Astrocyte (in vitro differentiated cells and primary cell): Measurements from ENCODE around the gene ASF1B. TPM values are rescaled to one million over a fixed set of nuclear protein-coding genes. Genes with fewer than 3 reads are reported as not detected.

ENCODE experiments used
- DNase-seq: peaks from one replicate; pipeline ENCODE4 v3.0.0-alpha.2; 2010; ENCODE audit warnings: low read depth
- FAIRE-seq: peaks from 2 replicates; lab custom pipeline; 2011; peaks lifted over from hg19 to GRCh38; lab: Jason Lieb, UNC
- H2AFZ ChIP-seq: 2 replicates; pipeline ENCODE4 v1.6.0; 2012; ENCODE audit warnings: low read depth, low read length, inconsistent platforms
- H3K27ac ChIP-seq: 2 replicates; pipeline ENCODE4 v1.5.1; 2011; ENCODE audit warnings: low read depth, low read length, inconsistent platforms
- H3K27me3 ChIP-seq: 2 replicates; pipeline ENCODE4 v1.6.0; 2011; ENCODE audit warnings: low read length, inconsistent platforms; ENCODE audit not compliant: insufficient read depth
- H3K36me3 ChIP-seq: 2 replicates; pipeline ENCODE4 v1.5.1; 2011; ENCODE audit warnings: low read length, inconsistent platforms; ENCODE audit not compliant: insufficient read depth
- H3K4me1 ChIP-seq: 2 replicates; pipeline ENCODE4 v1.5.1; 2011; ENCODE audit warnings: low read length, inconsistent platforms; ENCODE audit not compliant: insufficient read depth
- H3K4me2 ChIP-seq: 2 replicates; pipeline ENCODE4 v1.6.0; 2012; ENCODE audit warnings: low read length, inconsistent platforms
- H3K4me3 ChIP-seq: 2 replicates; pipeline ENCODE4 v1.5.1; 2011; ENCODE audit warnings: low read depth, mild to moderate bottlenecking, low read length, inconsistent platforms; ENCODE audit not compliant: insufficient read depth
- H3K79me2 ChIP-seq: 2 replicates; pipeline ENCODE4 v1.6.0; 2012; ENCODE audit warnings: mild to moderate bottlenecking, low read length, inconsistent platforms; ENCODE audit not compliant: insufficient read depth
- H3K9ac ChIP-seq: 2 replicates; pipeline ENCODE4 v1.6.0; 2012; ENCODE audit warnings: mild to moderate bottlenecking, low read length, inconsistent platforms
- H3K9me3 ChIP-seq: 2 replicates; pipeline ENCODE4 v1.5.1; 2012; ENCODE audit warnings: low read depth, mild to moderate bottlenecking, low read length, inconsistent platforms; ENCODE audit not compliant: insufficient read depth
- H4K20me1 ChIP-seq: 2 replicates; pipeline ENCODE4 v1.6.0; 2012; ENCODE audit warnings: low read length, inconsistent platforms; ENCODE audit not compliant: insufficient read depth
- H3K27ac Mint-ChIP-seq: one replicate; pipeline ENCODE4 v1.8.0; 2021; ENCODE audit warnings: mild to moderate bottlenecking, mixed read lengths; ENCODE audit not compliant: unreplicated experiment
- H3K27me3 Mint-ChIP-seq: one replicate; pipeline ENCODE4 v1.8.0; 2021; ENCODE audit warnings: low read depth, mixed read lengths; ENCODE audit not compliant: unreplicated experiment
- H3K36me3 Mint-ChIP-seq: one replicate; pipeline ENCODE4 v1.8.0; 2021; ENCODE audit warnings: low read depth, mixed read lengths; ENCODE audit not compliant: unreplicated experiment
- H3K4me1 Mint-ChIP-seq: one replicate; pipeline ENCODE4 v1.8.0; 2021; ENCODE audit warnings: low read depth, mixed read lengths; ENCODE audit not compliant: unreplicated experiment
- H3K4me3 Mint-ChIP-seq: one replicate; pipeline ENCODE4 v1.8.0; 2021; ENCODE audit warnings: mild to moderate bottlenecking, moderate library complexity, mixed read lengths; ENCODE audit not compliant: unreplicated experiment
- H3K9me3 Mint-ChIP-seq: one replicate; pipeline ENCODE4 v1.8.0; 2021; ENCODE audit warnings: mild to moderate bottlenecking, mixed read lengths; ENCODE audit not compliant: unreplicated experiment
- CTCF ChIP-seq: IDR thresholded peaks from 2 replicates; pipeline ENCODE4 v1.5.1; 2011; ENCODE audit warnings: low read depth, mild to moderate bottlenecking, inconsistent platforms, low read length, moderate library complexity; ENCODE audit not compliant: insufficient read depth
- EZH2 ChIP-seq: IDR thresholded peaks from 2 replicates; pipeline ENCODE4 v1.6.1; 2012; ENCODE audit warnings: mild to moderate bottlenecking, low read length, inconsistent platforms; ENCODE audit not compliant: insufficient read depth
- total RNA-seq: library from RNA; stranded (reverse); gene quantifications from 2 replicates; pipeline ENCODE4 v1.2.1, GENCODE V29; 2021

Gene ASF1B
- total RNA-seq, 1 donor from 2014 or later, result 1.9 TPM

- H3K27ac ChIP-seq, result no peak overlapping the region
- H3K4me2 ChIP-seq, result peak overlapping the region; percentile 88
- H3K79me2 ChIP-seq, result peaks cover 31% of the 10 kb centered on the region
- FAIRE-seq (no peak), DNase-seq (no peak)
- H3K9me3 Mint-ChIP-seq, result no peaks in the 10 kb centered on the region
- peaks cover 19% of the 10 kb centered on the region for H3K4me1 Mint-ChIP-seq
- H3K27me3 Mint-ChIP-seq, result no peaks in the 10 kb centered on the region
- H3K4me1 ChIP-seq, result peaks cover 19% of the 10 kb centered on the region
- no peaks in the 10 kb centered on the region for H3K9me3 ChIP-seq
- no peaks in the 10 kb centered on the region for H3K36me3 ChIP-seq
- no peaks in the 10 kb centered on the region for H3K27me3 ChIP-seq
- peaks cover 27% of the 10 kb centered on the region for H4K20me1 ChIP-seq
- peak overlapping the region; percentile 82 for H3K4me3 Mint-ChIP-seq
- no peak overlapping the region for H3K27ac Mint-ChIP-seq
- H3K36me3 Mint-ChIP-seq, result no peaks in the 10 kb centered on the region
- no peak overlapping the region for H3K4me3 ChIP-seq
- peak overlapping the region; percentile 79 for H3K9ac ChIP-seq
- TF ChIP-seq CTCF, result no peak
- no peak for TF ChIP-seq EZH2
- peak overlapping the region; percentile 71 for H2AFZ ChIP-seq
These were observed 17.2 kb downstream of the ASF1B start for GRCh38 chr19:14119146-14119545.

- Mint-ChIP-seq H3K27ac (peak overlapping the region; percentile 38), H3K9me3 (no peaks in the 10 kb centered on the region), H3K4me3 (peak overlapping the region; percentile 82), H3K36me3 (no peaks in the 10 kb centered on the region), H3K27me3 (no peaks in the 10 kb centered on the region), H3K4me1 (peaks cover 19% of the 10 kb centered on the region)
- no peak for TF ChIP-seq CTCF
- TF ChIP-seq EZH2, result no peak
- H3K36me3 ChIP-seq, result no peaks in the 10 kb centered on the region
- peaks cover 38% of the 10 kb centered on the region for H3K79me2 ChIP-seq
- no peak for FAIRE-seq
- H2AFZ ChIP-seq, result peak overlapping the region; percentile 71
- H4K20me1 ChIP-seq, result peaks cover 34% of the 10 kb centered on the region
- H3K9me3 ChIP-seq, result no peaks in the 10 kb centered on the region
- H3K27ac ChIP-seq, result peak overlapping the region; percentile 66
- peak overlapping the region; percentile 79 for H3K9ac ChIP-seq
- peaks cover 21% of the 10 kb centered on the region for H3K4me1 ChIP-seq
- H3K27me3 ChIP-seq, result no peaks in the 10 kb centered on the region
- peak overlapping the region; percentile 88 for H3K4me2 ChIP-seq
- H3K4me3 ChIP-seq, result peak overlapping the region; percentile 59
- DNase-seq, result peak; percentile 58
These were observed 18.0 kb downstream of the ASF1B start for GRCh38 chr19:14118165-14119051.

GRCh38 chr19:14117668-14118164, 18.7 kb downstream of the ASF1B start, which contains the start of gene PRKACA:
TSS of gene PRKACA (minus strand) at chr19:14117762. CDS start at chr19:14117547, 215 bp downstream.
- Histone ChIP-seq H4K20me1 (peaks cover 39% of the 10 kb centered on the region), H3K9me3 (no peaks in the 10 kb centered on the region), H3K9ac (peak within 1 kb of the TSS; percentile 85), H3K4me3 (peak within 1 kb of the TSS; percentile 90), H3K27ac (peak within 1 kb of the TSS; percentile 66), H3K4me2 (peak within 1 kb of the TSS; percentile 100), H3K79me2 (peaks cover 45% of the 10 kb centered on the region), H3K4me1 (peaks cover 28% of the 10 kb centered on the region), H3K36me3 (no peaks in the 10 kb centered on the region), H3K27me3 (no peaks in the 10 kb centered on the region), H2AFZ (peak within 1 kb of the TSS; percentile 71)
- DNase-seq (peak; percentile 97), FAIRE-seq (no peak)
- Mint-ChIP-seq H3K27me3 (no peaks in the 10 kb centered on the region), H3K9me3 (no peaks in the 10 kb centered on the region), H3K4me1 (peaks cover 21% of the 10 kb centered on the region), H3K4me3 (peak within 1 kb of the TSS; percentile 95), H3K27ac (peak within 1 kb of the TSS; percentile 43), H3K36me3 (no peaks in the 10 kb centered on the region)
- TF ChIP-seq CTCF (no peak), EZH2 (peak; percentile 64)
